HEK293 (cell line): ENCODE data around the gene HEPHL1.
A peak's percentile ranks its signal among the peaks of the same experiment; 100 is the strongest.

Experiments used
- CTCF ChIA-PET: fragments of 350-600 bp; formaldehyde crosslinking; extraction: SDS; loops from one replicate; lab custom pipeline; 2021; ENCODE audit warnings: antibody characterized with exemption; lab: Yijun Ruan, JAX
- POLR2A ChIA-PET: fragments of 300-600 bp; formaldehyde crosslinking; extraction: SDS; loops from one replicate; lab custom pipeline; 2020; ENCODE audit warnings: antibody characterized with exemption, inconsistent platforms; lab: Yijun Ruan, JAX
- H3K27ac ChIP-seq: fragments of 200-500 bp; sonication (Bioruptor generic); 2 replicates; pipeline ENCODE4 v1.5.1; 2014; ENCODE audit warnings: low read depth, low read length, control low read depth, inconsistent platforms; ENCODE audit errors: extremely low read depth
- H3K36me3 ChIP-seq, 2 experiments: fragments of 200-500 bp in 1 of 2; sonication (Bioruptor generic) in 1 of 2; 1 replicate in 1 of 2; 2 replicates in 1 of 2; pipeline ENCODE4 v1.5.1; 2014 to 2017; ENCODE audit warnings: inconsistent platforms in 2 of 2, low read length in 2 of 2; ENCODE audit not compliant: control insufficient read depth in 2 of 2, insufficient read depth in 1 of 2
- H3K4me1 ChIP-seq: fragments of 200-500 bp; sonication (Bioruptor generic); 2 replicates; pipeline ENCODE4 v1.5.1; 2014; ENCODE audit warnings: mild to moderate bottlenecking, low read length, inconsistent platforms; ENCODE audit not compliant: control insufficient read depth, insufficient read depth
- H3K4me3 ChIP-seq: 2 replicates; pipeline ENCODE4 v1.5.1; 2011; ENCODE audit warnings: low read depth, mild to moderate bottlenecking, control low read depth, low read length, moderate library complexity
- H3K9me3 ChIP-seq: fragments of 200-500 bp; sonication (Bioruptor generic); 2 replicates; pipeline ENCODE4 v1.5.1; 2014; ENCODE audit warnings: low read depth, low read length, inconsistent platforms; ENCODE audit not compliant: control insufficient read depth, insufficient read depth
- BCL11B ChIP-seq: fragments of 450-650 bp; formaldehyde crosslinking; IDR thresholded peaks from 2 replicates; pipeline ENCODE4 v1.5.1; 2016; ENCODE audit warnings: low read depth, missing biosample characterization, missing genetic modification characterization
- FEZF1 ChIP-seq: fragments of 450-650 bp; formaldehyde crosslinking; IDR thresholded peaks from 2 replicates; pipeline ENCODE4 v1.5.1; 2016; ENCODE audit warnings: missing biosample characterization, missing genetic modification characterization
- HOXC10 ChIP-seq: sonication (generic); formaldehyde crosslinking; IDR thresholded peaks from 2 replicates; pipeline ENCODE4 v1.8.1; 2023; ENCODE audit warnings: mild to moderate bottlenecking, missing genetic modification reagents
- KLF10 ChIP-seq: fragments of 450-650 bp; IDR thresholded peaks from 2 replicates; pipeline ENCODE4 v1.5.1; 2018; ENCODE audit warnings: missing biosample characterization, mild to moderate bottlenecking, missing genetic modification characterization
- KLF7 ChIP-seq: fragments of 450-650 bp; formaldehyde crosslinking; IDR thresholded peaks from 2 replicates; pipeline ENCODE4 v1.5.1; 2016; ENCODE audit warnings: missing biosample characterization, missing genetic modification characterization, borderline replicate concordance
- KLF9 ChIP-seq: fragments of 450-650 bp; formaldehyde crosslinking; IDR thresholded peaks from 2 replicates; pipeline ENCODE4 v1.5.1; 2016; ENCODE audit warnings: missing biosample characterization, missing genetic modification characterization, low read depth
- MEIS1 ChIP-seq: sonication (generic); formaldehyde crosslinking; IDR thresholded peaks from 2 replicates; pipeline ENCODE4 v1.8.1; 2022; ENCODE audit warnings: missing genetic modification reagents, mild to moderate bottlenecking, borderline replicate concordance
- PATZ1 ChIP-seq: fragments of 450-650 bp; formaldehyde crosslinking; IDR thresholded peaks from 2 replicates; pipeline ENCODE4 v1.5.1; 2016; ENCODE audit warnings: missing biosample characterization, missing genetic modification characterization
- PRDM1 ChIP-seq: fragments of 450-650 bp; formaldehyde crosslinking; IDR thresholded peaks from 2 replicates; pipeline ENCODE4; 2016; ENCODE audit warnings: missing biosample characterization, missing genetic modification characterization
- WT1 ChIP-seq: fragments of 450-650 bp; formaldehyde crosslinking; IDR thresholded peaks from 2 replicates; pipeline ENCODE4 v1.5.1; 2016; ENCODE audit warnings: missing biosample characterization, missing genetic modification characterization
- YY1 ChIP-seq: fragments of 450-650 bp; formaldehyde crosslinking; IDR thresholded peaks from 2 replicates; pipeline ENCODE4 v1.5.1; 2018; ENCODE audit warnings: missing biosample characterization, missing genetic modification characterization
- ZBTB48 ChIP-seq: fragments of 450-650 bp; formaldehyde crosslinking; IDR thresholded peaks from 2 replicates; pipeline ENCODE4 v1.5.1; 2016; ENCODE audit warnings: missing biosample characterization, missing genetic modification characterization
- ZNF174 ChIP-seq: fragments of 450-650 bp; formaldehyde crosslinking; IDR thresholded peaks from 2 replicates; pipeline ENCODE4 v1.5.0; 2017; ENCODE audit warnings: missing biosample characterization, mild to moderate bottlenecking, missing genetic modification characterization
- ZNF19 ChIP-seq: fragments of 450-650 bp; formaldehyde crosslinking; IDR thresholded peaks from 2 replicates; pipeline ENCODE4; 2016; ENCODE audit warnings: missing biosample characterization, missing genetic modification characterization, low read depth
- ZNF214 ChIP-seq: fragments of 450-650 bp; formaldehyde crosslinking; IDR thresholded peaks from 2 replicates; pipeline ENCODE4 v1.5.1; 2017; ENCODE audit warnings: missing biosample characterization, mild to moderate bottlenecking, missing genetic modification characterization, borderline replicate concordance
- ZNF292 ChIP-seq: fragments of 450-650 bp; formaldehyde crosslinking; IDR thresholded peaks from 2 replicates; pipeline ENCODE4 v1.5.1; 2016; ENCODE audit warnings: low read depth, missing biosample characterization, missing genetic modification characterization, borderline replicate concordance
- ZNF37A ChIP-seq: fragments of 450-650 bp; IDR thresholded peaks from 2 replicates; pipeline ENCODE4 v1.5.1; 2018; ENCODE audit warnings: missing biosample characterization, missing genetic modification characterization
- ZNF391 ChIP-seq: fragments of 450-650 bp; formaldehyde crosslinking; IDR thresholded peaks from 2 replicates; pipeline ENCODE4 v1.5.1; 2016; ENCODE audit warnings: low read depth, missing biosample characterization, missing genetic modification characterization, borderline replicate concordance
- ZNF514 ChIP-seq: fragments of 450-650 bp; formaldehyde crosslinking; IDR thresholded peaks from 2 replicates; pipeline ENCODE4 v1.5.1; 2016; ENCODE audit warnings: missing biosample characterization, missing genetic modification characterization
- ZNF530 ChIP-seq: fragments of 450-650 bp; formaldehyde crosslinking; IDR thresholded peaks from 2 replicates; pipeline ENCODE4 v1.5.1; 2016; ENCODE audit warnings: low read depth, missing biosample characterization, missing genetic modification characterization
- ZNF549 ChIP-seq: fragments of 450-650 bp; IDR thresholded peaks from 2 replicates; pipeline ENCODE4 v1.5.1; 2018; ENCODE audit warnings: missing biosample characterization, missing genetic modification characterization, mild to moderate bottlenecking, inconsistent platforms, moderate library complexity
- ZNF555 ChIP-seq: fragments of 450-650 bp; formaldehyde crosslinking; conservative IDR thresholded peaks from 2 replicates; pipeline ENCODE4 v1.5.1; 2017; ENCODE audit warnings: missing biosample characterization, mild to moderate bottlenecking, missing genetic modification characterization, inconsistent platforms
- ZNF558 ChIP-seq: fragments of 450-650 bp; formaldehyde crosslinking; IDR thresholded peaks from 2 replicates; pipeline ENCODE4 v1.5.1; 2016; ENCODE audit warnings: missing biosample characterization, missing genetic modification characterization
- ZNF645 ChIP-seq: fragments of 450-650 bp; formaldehyde crosslinking; IDR thresholded peaks from 2 replicates; pipeline ENCODE4; 2016; ENCODE audit warnings: missing biosample characterization, missing genetic modification characterization
- ZNF701 ChIP-seq: fragments of 450-650 bp; formaldehyde crosslinking; IDR thresholded peaks from 2 replicates; pipeline ENCODE4 v1.5.1; 2016; ENCODE audit warnings: missing biosample characterization, missing genetic modification characterization
- ZNF768 ChIP-seq: fragments of 450-650 bp; formaldehyde crosslinking; IDR thresholded peaks from 2 replicates; pipeline ENCODE4 v1.5.1; 2018; ENCODE audit warnings: missing biosample characterization, mild to moderate bottlenecking, missing genetic modification characterization
- ZNF785 ChIP-seq: fragments of 450-650 bp; formaldehyde crosslinking; IDR thresholded peaks from 2 replicates; pipeline ENCODE4 v1.5.1; 2016; ENCODE audit warnings: missing biosample characterization, missing genetic modification characterization
- ZSCAN23 ChIP-seq: fragments of 450-650 bp; formaldehyde crosslinking; IDR thresholded peaks from 2 replicates; pipeline ENCODE4 v1.5.1; 2016; ENCODE audit warnings: missing biosample characterization, missing genetic modification characterization
- ZSCAN4 ChIP-seq: fragments of 450-650 bp; formaldehyde crosslinking; IDR thresholded peaks from 2 replicates; pipeline ENCODE4 v1.5.1; 2017; ENCODE audit warnings: missing biosample characterization, missing genetic modification characterization
- TF ChIP-seq, protein P1 (sequence below): fragments of 450-650 bp; formaldehyde crosslinking; IDR thresholded peaks from 2 replicates; pipeline ENCODE4 v1.5.1; 2016; ENCODE audit warnings: missing biosample characterization, missing genetic modification characterization
- TF ChIP-seq, protein P2 (sequence below): fragments of 450-650 bp; formaldehyde crosslinking; IDR thresholded peaks from 2 replicates; pipeline ENCODE4 v1.5.1; 2016; ENCODE audit warnings: missing biosample characterization, missing genetic modification characterization

HEPHL1 gene

DNA sequence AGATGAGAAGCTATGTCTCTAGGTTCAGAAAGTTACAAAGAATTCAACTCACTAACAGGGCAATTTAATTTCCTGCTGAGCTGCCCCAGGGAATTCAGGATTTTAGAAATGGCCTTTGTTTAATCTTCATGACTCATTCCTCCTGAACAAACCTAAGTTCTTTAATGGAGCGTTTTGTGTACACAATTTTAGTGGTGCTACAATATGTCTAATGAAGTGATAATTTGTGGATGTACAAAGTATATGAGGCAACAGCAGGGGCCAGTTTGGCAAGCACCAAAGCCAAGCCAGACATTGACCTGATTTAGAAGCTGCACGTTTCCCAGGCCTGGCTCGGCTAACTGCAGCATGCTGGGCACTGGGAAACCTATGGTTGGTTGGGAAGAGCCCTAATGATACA is 34.4 kb upstream of the HEPHL1 start:
- Histone ChIP-seq H3K27ac (peak overlapping the region; percentile 70), H3K9me3 (no peaks in the 10 kb centered on the region), H3K4me1 (peaks cover 12% of the 10 kb centered on the region), H3K36me3 (no peaks in the 10 kb centered on the region), H3K4me3 (no peak overlapping the region)
- ChIA-PET CTCF (interaction anchor here (0.5 to 1.7 kb wide), 3 partner anchors 12 to 518 kb away, joined by 3 to 4 read pairs (median 3); no protein-coding TSS in a partner anchor), POLR2A (interaction anchor here (1.2 kb wide), 1 partner anchor 142 kb away, joined by 4 read pairs; the partner anchor contains the start of gene PANX1)
- TF ChIP-seq ZNF37A (tag by site-specific recombination) (no peak), ZNF701 (tag by site-specific recombination) (no peak), ZNF174 (tag by site-specific recombination) (no peak), ZNF785 (tag by site-specific recombination) (no peak), BCL11B (no peak), ZNF768 (no peak), FEZF1 (tag by site-specific recombination) (peak; percentile 98), ZNF645 (no peak), ZNF514 (no peak), KLF7 (tag by site-specific recombination) (no peak), PRDM1 (tag by site-specific recombination) (no peak), ZSCAN23 (tag by site-specific recombination) (0 out of 2 replicates have a peak, but pooled peaks have one; percentile 46), ZNF391 (tag by site-specific recombination) (peak; percentile 76; the same call in 1 of the 2 replicates), HOXC10 (CRISPR knock-in tag) (no peak), ZSCAN4 (tag by site-specific recombination) (no peak), ZNF19 (tag by site-specific recombination) (no peak), PATZ1 (tag by site-specific recombination) (0 out of 2 replicates have a peak, but pooled peaks have one; percentile 37), WT1 (tag by site-specific recombination) (peak; percentile 77), ZNF214 (no peak), MEIS1 (CRISPR knock-in tag) (no peak), YY1 (peak; percentile 29; the same call in 1 of the 2 replicates), KLF10 (tag by site-specific recombination) (0 out of 2 replicates have a peak, but pooled peaks have one; percentile 41), ZNF549 (no peak), ZNF555 (tag by site-specific recombination) (no peak), ZNF292 (tag by site-specific recombination) (no peak), ZNF530 (no peak), ZNF558 (tag by site-specific recombination) (peak; percentile 63; the same call in 1 of the 2 replicates), KLF9 (tag by site-specific recombination) (no peak), ZBTB48 (no peak)
- TF ChIP-seq, protein P1, sequence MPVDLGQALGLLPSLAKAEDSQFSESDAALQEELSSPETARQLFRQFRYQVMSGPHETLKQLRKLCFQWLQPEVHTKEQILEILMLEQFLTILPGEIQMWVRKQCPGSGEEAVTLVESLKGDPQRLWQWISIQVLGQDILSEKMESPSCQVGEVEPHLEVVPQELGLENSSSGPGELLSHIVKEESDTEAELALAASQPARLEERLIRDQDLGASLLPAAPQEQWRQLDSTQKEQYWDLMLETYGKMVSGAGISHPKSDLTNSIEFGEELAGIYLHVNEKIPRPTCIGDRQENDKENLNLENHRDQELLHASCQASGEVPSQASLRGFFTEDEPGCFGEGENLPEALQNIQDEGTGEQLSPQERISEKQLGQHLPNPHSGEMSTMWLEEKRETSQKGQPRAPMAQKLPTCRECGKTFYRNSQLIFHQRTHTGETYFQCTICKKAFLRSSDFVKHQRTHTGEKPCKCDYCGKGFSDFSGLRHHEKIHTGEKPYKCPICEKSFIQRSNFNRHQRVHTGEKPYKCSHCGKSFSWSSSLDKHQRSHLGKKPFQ (tag by site-specific recombination) = peak; percentile 60; the same call in 1 of the 2 replicates
- TF ChIP-seq, protein P2, sequence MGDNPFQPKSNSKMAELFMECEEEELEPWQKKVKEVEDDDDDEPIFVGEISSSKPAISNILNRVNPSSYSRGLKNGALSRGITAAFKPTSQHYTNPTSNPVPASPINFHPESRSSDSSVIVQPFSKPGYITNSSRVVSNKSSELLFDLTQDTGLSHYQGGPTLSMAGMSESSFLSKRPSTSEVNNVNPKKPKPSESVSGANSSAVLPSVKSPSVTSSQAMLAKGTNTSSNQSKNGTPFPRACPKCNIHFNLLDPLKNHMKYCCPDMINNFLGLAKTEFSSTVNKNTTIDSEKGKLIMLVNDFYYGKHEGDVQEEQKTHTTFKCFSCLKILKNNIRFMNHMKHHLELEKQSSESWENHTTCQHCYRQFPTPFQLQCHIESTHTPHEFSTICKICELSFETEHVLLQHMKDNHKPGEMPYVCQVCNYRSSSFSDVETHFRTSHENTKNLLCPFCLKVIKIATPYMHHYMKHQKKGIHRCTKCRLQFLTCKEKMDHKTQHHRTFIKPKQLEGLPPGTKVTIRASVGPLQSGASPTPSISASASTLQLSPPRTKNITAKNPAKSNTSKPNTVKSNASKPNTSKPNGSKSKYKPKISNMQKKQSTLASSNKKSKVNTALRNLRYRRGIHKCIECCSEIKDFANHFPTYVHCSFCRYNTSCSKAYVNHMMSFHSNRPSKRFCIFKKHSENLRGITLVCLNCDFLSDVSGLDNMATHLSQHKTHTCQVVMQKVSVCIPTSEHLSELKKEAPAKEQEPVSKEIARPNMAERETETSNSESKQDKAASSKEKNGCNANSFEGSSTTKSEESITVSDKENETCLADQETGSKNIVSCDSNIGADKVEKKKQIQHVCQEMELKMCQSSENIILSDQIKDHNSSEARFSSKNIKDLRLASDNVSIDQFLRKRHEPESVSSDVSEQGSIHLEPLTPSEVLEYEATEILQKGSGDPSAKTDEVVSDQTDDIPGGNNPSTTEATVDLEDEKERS (tag by site-specific recombination) = no peak
